A549 (cell line): ENCODE measurements around the gene FAM174B. TPM values are rescaled to one million over a fixed set of nuclear protein-coding genes. Genes with fewer than 3 reads are reported as not detected.

Source experiments
- ATAC-seq, 2 experiments: fragments of 200-7000 bp in 1 of 2; fragments of >200 bp in 1 of 2; cut with Nextera tagmentation in 1 of 2; cut with Tn5 transposase in 1 of 2; 3 replicates each; pipeline versions ENCODE4 v1.8.0 to v1.9.1; 2018 to 2020; ENCODE audit warnings: mild to moderate bottlenecking in 1 of 2, moderate library complexity in 1 of 2
- CTCF ChIA-PET: fragments of 300-600 bp; sonication (Branson Sonifier 250); formaldehyde crosslinking; extraction: SDS; loops from one replicate; lab custom pipeline; 2021; ENCODE audit warnings: antibody characterized with exemption, inconsistent platforms; lab: Yijun Ruan, JAX
- POLR2A ChIA-PET: fragments of 350-600 bp; formaldehyde crosslinking; extraction: SDS; loops from one replicate; lab custom pipeline; 2021; ENCODE audit warnings: antibody characterized with exemption, inconsistent platforms; lab: Yijun Ruan, JAX
- DNase-seq, 2 experiments: peaks; one replicate each; pipeline versions ENCODE4 v3.0.0 to v3.0.0-alpha.2; 2011 to 2016; ENCODE audit warnings: low read depth in 1 of 2, low spot score in 1 of 2
- FAIRE-seq: peaks from 2 replicates; lab custom pipeline; 2011; peaks lifted over from hg19 to GRCh38; lab: Jason Lieb, UNC
- H3K27ac ChIP-seq, 2 experiments: fragments of >200 bp; sonication (Bioruptor Twin); formaldehyde crosslinking; 3 replicates each; pipeline ENCODE4 v1.5.1; 2016 to 2017
- H3K4me1 ChIP-seq: fragments of >200 bp; sonication (Bioruptor Twin); formaldehyde crosslinking; 3 replicates; pipeline ENCODE4 v1.6.1; 2016
- H3K4me2 ChIP-seq: fragments of >200 bp; sonication (Bioruptor Twin); formaldehyde crosslinking; 3 replicates; pipeline ENCODE4 v1.6.1; 2016
- H3K4me3 ChIP-seq: fragments of >200 bp; sonication (Bioruptor Twin); formaldehyde crosslinking; 3 replicates; pipeline ENCODE4 v1.5.1; 2016
- H3K9me3 ChIP-seq: fragments of >200 bp; sonication (Bioruptor Twin); formaldehyde crosslinking; 3 replicates; pipeline ENCODE4 v1.6.1; 2016
- ATOH8 ChIP-seq: fragments of 250-450 bp; sonication (Bioruptor Pico); IDR thresholded peaks from 2 replicates; pipeline ENCODE4 v1.5.0; 2020; ENCODE audit warnings: low read depth, mild to moderate bottlenecking, moderate library complexity
- BCL3 ChIP-seq: fragments of >200 bp; sonication (Bioruptor Twin); formaldehyde crosslinking; IDR thresholded peaks from 3 replicates; pipeline ENCODE4 v1.6.1; 2016
- CEBPB ChIP-seq, 2 experiments: fragments of >200 bp in 1 of 2; sonication (Bioruptor Twin) in 1 of 2; formaldehyde crosslinking in 1 of 2; IDR thresholded peaks; 2 replicates each; pipeline ENCODE4 v1.6.1; 2012 to 2016
- FOSL2 ChIP-seq, 2 experiments: fragments of 450-650 bp in 1 of 2; fragments of >200 bp in 1 of 2; sonication (Bioruptor Twin) in 1 of 2; formaldehyde crosslinking; IDR thresholded peaks; 2 replicates each; pipeline versions ENCODE4 v1.5.0 to v1.6.1; 2016 to 2020; ENCODE audit warnings: mild to moderate bottlenecking in 1 of 2, moderate library complexity in 1 of 2
- HMGXB4 ChIP-seq: fragments of 250-450 bp; sonication (Bioruptor Pico); IDR thresholded peaks from 2 replicates; pipeline ENCODE4 v1.5.0; 2021; ENCODE audit warnings: mild to moderate bottlenecking, moderate library complexity, borderline replicate concordance
- JUNB ChIP-seq: fragments of >200 bp; sonication (Bioruptor Twin); formaldehyde crosslinking; IDR thresholded peaks from 2 replicates; pipeline ENCODE4 v1.6.1; 2016
- KDM1A ChIP-seq: fragments of 200-600 bp; sonication (generic); IDR thresholded peaks from 2 replicates; pipeline ENCODE4 v1.6.1; 2016; ENCODE audit warnings: low read depth, mild to moderate bottlenecking
- KDM5A ChIP-seq: fragments of 200-600 bp; sonication (generic); IDR thresholded peaks from 2 replicates; pipeline ENCODE4 v1.6.1; 2016; ENCODE audit warnings: antibody characterized with exemption, mild to moderate bottlenecking
- MAFK ChIP-seq: fragments of 450-650 bp; IDR thresholded peaks from 2 replicates; pipeline ENCODE4 v1.6.1; 2014; ENCODE audit not compliant: partially characterized antibody
- NFE2L2 ChIP-seq: fragments of 150-350 bp; conservative IDR thresholded peaks from 2 replicates; pipeline ENCODE4 v1.6.1; 2014; ENCODE audit warnings: low read length
- NPAS2 ChIP-seq: fragments of 250-450 bp; sonication (Bioruptor Pico); IDR thresholded peaks from 2 replicates; pipeline ENCODE4 v1.8.0; 2022; ENCODE audit warnings: mild to moderate bottlenecking, moderate library complexity, borderline replicate concordance
- NR3C1 ChIP-seq: fragments of >200 bp; sonication (Bioruptor Twin); formaldehyde crosslinking; IDR thresholded peaks from 3 replicates; pipeline ENCODE4 v1.6.1; 2017
- POLR2A ChIP-seq: IDR thresholded peaks from 2 replicates; pipeline ENCODE4 v1.6.1; 2012; ENCODE audit warnings: mild to moderate bottlenecking, low read length
- RAD21 ChIP-seq, 2 experiments: fragments of >200 bp in 1 of 2; sonication (Bioruptor Twin) in 1 of 2; formaldehyde crosslinking in 1 of 2; IDR thresholded peaks in 1 of 2; conservative IDR thresholded peaks in 1 of 2; 2 replicates in 1 of 2; 3 replicates in 1 of 2; pipeline ENCODE4 v1.6.1; 2012 to 2018; ENCODE audit warnings: inconsistent platforms in 1 of 2
- RNF2 ChIP-seq: fragments of 200-600 bp; sonication (generic); IDR thresholded peaks from 2 replicates; pipeline ENCODE4 v1.6.1; 2016; ENCODE audit warnings: low read depth, mild to moderate bottlenecking, antibody characterized with exemption, moderate library complexity, borderline replicate concordance
- SREBF2 ChIP-seq: fragments of 450-650 bp; IDR thresholded peaks from 2 replicates; pipeline ENCODE4 v1.6.1; 2014; ENCODE audit warnings: mild to moderate bottlenecking, moderate library complexity
- ZFP36 ChIP-seq: fragments of 450-650 bp; IDR thresholded peaks from 2 replicates; pipeline ENCODE4 v1.6.1; 2014; ENCODE audit warnings: borderline replicate concordance; ENCODE audit not compliant: partially characterized antibody
- ZNF302 ChIP-seq: fragments of 250-450 bp; sonication (Bioruptor Pico); IDR thresholded peaks from 2 replicates; pipeline ENCODE4 v1.9.0; 2021; ENCODE audit warnings: inconsistent platforms, mild to moderate bottlenecking, moderate library complexity
- WGBS: methylation state at CpG from one replicate; pipeline ENCODE4 v1.1.6; 2017; ENCODE audit errors: missing lambda C conversion rate; 5-methylcytosine and 5-hydroxymethylcytosine counted together
- polyA plus RNA-seq, 4 experiments: library from polyadenylated mRNA; depleted of rRNA in 3 of 4; stranded (reverse); fragments of >200 nt; fragmentation: RNase III in 1 of 4; extraction: RNeasy Plus Mini Kit Qiagen cat#74134 plus additional on column Dnase treatment in 1 of 4; gene quantifications; 2 replicates in 3 of 4; 3 replicates in 1 of 4; pipeline ENCODE4 v1.2.3, GENCODE V29; 2011 to 2017

FAM174B gene
- polyA plus RNA-seq, 2 of the 4 experiments (the other 2 are of a cell fraction): 4.6 to 13.9 TPM

GRCh38 chr15:92584105-92584504 is 71.5 kb downstream of the FAM174B start (continued):
- TF ChIP-seq BCL3 (no peak), JUNB (no peak), KDM1A (no peak), HMGXB4 (CRISPR knock-in tag) (no peak), RNF2 (no peak), FOSL2 (IDR thresholded peaks at IDR 0.05) (no peak), FOSL2 (CRISPR knock-in tag; IDR thresholded peaks at IDR 0.05) (no peak), CEBPB (IDR thresholded peaks at IDR 0.05) (no peak), KDM5A (no peak)

- FAIRE-seq (no peak), ATAC-seq (no peak), DNase-seq (no peak)
- H3K4me3 ChIP-seq: no peak overlapping the region
- ChIA-PET CTCF (no interaction called here), POLR2A (no interaction called here)
- no peak overlapping the region for H3K4me2 ChIP-seq
- H3K4me1 ChIP-seq: no peaks in the 10 kb centered on the region
- TF ChIP-seq ZFP36 (peak; percentile 74), ATOH8 (CRISPR knock-in tag) (no peak)
- H3K9me3 ChIP-seq: peaks cover 10% of the 10 kb centered on the region
- no peak overlapping the region for H3K27ac ChIP-seq
- 31% methylated on average over 19 of the region's 19 CpGs for WGBS
These were observed 72.2 kb downstream of the FAM174B start for GRCh38 chr15:92583096-92584034.

- Histone ChIP-seq H3K27ac (no peak overlapping the region), H3K4me3 (no peak overlapping the region), H3K9me3 (peaks cover 10% of the 10 kb centered on the region), H3K4me2 (no peak overlapping the region), H3K4me1 (no peaks in the 10 kb centered on the region)
- CTCF ChIA-PET: no interaction called here
- 11% methylated on average over 6 of the region's 6 CpGs for WGBS
- POLR2A ChIA-PET: no interaction called here
- DNase-seq (no peak), ATAC-seq (no peak), FAIRE-seq (no peak)
- TF ChIP-seq SREBF2 (no peak), NR3C1 (no peak), ZNF302 (CRISPR knock-in tag) (no peak), POLR2A (no peak), NFE2L2 (no peak), RAD21 (conservative IDR thresholded peaks at IDR 0.05 in 1 of 2, IDR thresholded peaks at IDR 0.05 in 1 of 2) (no peak), NPAS2 (no peak), MAFK (no peak)
These were observed 73.4 kb downstream of the FAM174B start for GRCh38 chr15:92582206-92582605.
